HL-60 (cell line): ENCODE measurements around the gene TOX2.

ENCODE experiments used
- SPI1 ChIP-seq: IDR thresholded peaks from 2 replicates; pipeline ENCODE4 v1.6.1; 2012; ENCODE audit warnings: low read depth, mild to moderate bottlenecking, borderline replicate concordance
- TF ChIP-seq, protein P1 (sequence below): IDR thresholded peaks from one replicate; pipeline ENCODE4 v1.5.1; 2011; ENCODE audit warnings: low read length, control low read depth, inconsistent platforms; ENCODE audit not compliant: insufficient read depth
- TF ChIP-seq, protein P2 (sequence below): IDR thresholded peaks from 2 replicates; pipeline ENCODE4 v1.6.1; 2012; ENCODE audit warnings: low read depth; ENCODE audit not compliant: insufficient replicate concordance

DNA sequence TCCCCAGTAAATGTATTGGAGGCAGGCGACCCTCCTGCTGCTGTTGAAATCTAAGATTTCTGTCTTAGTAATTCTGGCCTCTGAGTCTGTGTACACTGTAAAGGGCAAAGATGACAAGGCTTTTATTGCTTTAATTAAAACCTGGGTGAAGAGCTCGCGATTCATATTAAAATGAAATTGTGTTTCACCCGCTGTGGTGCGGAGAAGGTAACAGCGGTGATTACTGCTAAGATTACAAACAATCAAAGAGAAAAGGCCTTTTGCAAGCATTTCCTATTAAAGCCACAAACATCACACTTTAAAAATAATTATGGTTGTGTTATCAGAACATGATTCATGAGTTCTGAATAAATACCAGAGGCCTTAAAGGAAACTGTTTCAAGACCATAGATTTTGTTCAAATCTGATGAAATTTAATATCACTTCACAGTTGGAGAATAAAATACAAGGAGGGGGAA lies 69.3 kb downstream of the TOX2 start:
- TF ChIP-seq, protein P1, sequence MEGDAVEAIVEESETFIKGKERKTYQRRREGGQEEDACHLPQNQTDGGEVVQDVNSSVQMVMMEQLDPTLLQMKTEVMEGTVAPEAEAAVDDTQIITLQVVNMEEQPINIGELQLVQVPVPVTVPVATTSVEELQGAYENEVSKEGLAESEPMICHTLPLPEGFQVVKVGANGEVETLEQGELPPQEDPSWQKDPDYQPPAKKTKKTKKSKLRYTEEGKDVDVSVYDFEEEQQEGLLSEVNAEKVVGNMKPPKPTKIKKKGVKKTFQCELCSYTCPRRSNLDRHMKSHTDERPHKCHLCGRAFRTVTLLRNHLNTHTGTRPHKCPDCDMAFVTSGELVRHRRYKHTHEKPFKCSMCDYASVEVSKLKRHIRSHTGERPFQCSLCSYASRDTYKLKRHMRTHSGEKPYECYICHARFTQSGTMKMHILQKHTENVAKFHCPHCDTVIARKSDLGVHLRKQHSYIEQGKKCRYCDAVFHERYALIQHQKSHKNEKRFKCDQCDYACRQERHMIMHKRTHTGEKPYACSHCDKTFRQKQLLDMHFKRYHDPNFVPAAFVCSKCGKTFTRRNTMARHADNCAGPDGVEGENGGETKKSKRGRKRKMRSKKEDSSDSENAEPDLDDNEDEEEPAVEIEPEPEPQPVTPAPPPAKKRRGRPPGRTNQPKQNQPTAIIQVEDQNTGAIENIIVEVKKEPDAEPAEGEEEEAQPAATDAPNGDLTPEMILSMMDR: no peak
- TF ChIP-seq, protein P2, sequence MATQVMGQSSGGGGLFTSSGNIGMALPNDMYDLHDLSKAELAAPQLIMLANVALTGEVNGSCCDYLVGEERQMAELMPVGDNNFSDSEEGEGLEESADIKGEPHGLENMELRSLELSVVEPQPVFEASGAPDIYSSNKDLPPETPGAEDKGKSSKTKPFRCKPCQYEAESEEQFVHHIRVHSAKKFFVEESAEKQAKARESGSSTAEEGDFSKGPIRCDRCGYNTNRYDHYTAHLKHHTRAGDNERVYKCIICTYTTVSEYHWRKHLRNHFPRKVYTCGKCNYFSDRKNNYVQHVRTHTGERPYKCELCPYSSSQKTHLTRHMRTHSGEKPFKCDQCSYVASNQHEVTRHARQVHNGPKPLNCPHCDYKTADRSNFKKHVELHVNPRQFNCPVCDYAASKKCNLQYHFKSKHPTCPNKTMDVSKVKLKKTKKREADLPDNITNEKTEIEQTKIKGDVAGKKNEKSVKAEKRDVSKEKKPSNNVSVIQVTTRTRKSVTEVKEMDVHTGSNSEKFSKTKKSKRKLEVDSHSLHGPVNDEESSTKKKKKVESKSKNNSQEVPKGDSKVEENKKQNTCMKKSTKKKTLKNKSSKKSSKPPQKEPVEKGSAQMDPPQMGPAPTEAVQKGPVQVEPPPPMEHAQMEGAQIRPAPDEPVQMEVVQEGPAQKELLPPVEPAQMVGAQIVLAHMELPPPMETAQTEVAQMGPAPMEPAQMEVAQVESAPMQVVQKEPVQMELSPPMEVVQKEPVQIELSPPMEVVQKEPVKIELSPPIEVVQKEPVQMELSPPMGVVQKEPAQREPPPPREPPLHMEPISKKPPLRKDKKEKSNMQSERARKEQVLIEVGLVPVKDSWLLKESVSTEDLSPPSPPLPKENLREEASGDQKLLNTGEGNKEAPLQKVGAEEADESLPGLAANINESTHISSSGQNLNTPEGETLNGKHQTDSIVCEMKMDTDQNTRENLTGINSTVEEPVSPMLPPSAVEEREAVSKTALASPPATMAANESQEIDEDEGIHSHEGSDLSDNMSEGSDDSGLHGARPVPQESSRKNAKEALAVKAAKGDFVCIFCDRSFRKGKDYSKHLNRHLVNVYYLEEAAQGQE: no peak
- TF ChIP-seq SPI1: no peak
